Endodermal cell (in vitro differentiated cells): ENCODE results near the gene CTSV. TPM values are rescaled to one million over a fixed set of nuclear protein-coding genes. Genes with fewer than 3 reads are reported as not detected.
"Not testable (repeated sequence)": the region's sequence is repeated elsewhere in the genome, so short reads cannot be mapped to it uniquely, and the experiment has no call there.

Experiments
- DNase-seq: peaks from one replicate; pipeline ENCODE4 v3.0.0-alpha.2; 2017
- H3K27ac ChIP-seq: 2 replicates; pipeline ENCODE4 v1.5.1; 2013; ENCODE audit warnings: mild to moderate bottlenecking, low read depth, low read length, moderate library complexity
- H3K27me3 ChIP-seq: 2 replicates; pipeline ENCODE4 v1.6.1; 2013; ENCODE audit warnings: mild to moderate bottlenecking, low read length, moderate library complexity; ENCODE audit not compliant: insufficient read depth, control insufficient read depth, poor library complexity, severe bottlenecking
- H3K36me3 ChIP-seq: 2 replicates; pipeline ENCODE4 v1.7.0; 2013; ENCODE audit warnings: mild to moderate bottlenecking, low read length, moderate library complexity; ENCODE audit not compliant: control insufficient read depth, insufficient read depth
- H3K4me1 ChIP-seq: one replicate; pipeline ENCODE4 v1.7.0; 2013; ENCODE audit warnings: low read length; ENCODE audit not compliant: control insufficient read depth, insufficient read depth
- H3K4me3 ChIP-seq: 2 replicates; pipeline ENCODE4 v1.5.1; 2013; ENCODE audit warnings: mild to moderate bottlenecking, low read length, moderate library complexity
- H3K9ac ChIP-seq: 2 replicates; pipeline ENCODE4 v1.6.1; 2013; ENCODE audit warnings: mild to moderate bottlenecking, low read length, moderate library complexity; ENCODE audit not compliant: poor library complexity, severe bottlenecking; ENCODE audit errors: extremely low read depth
- H3K9me3 ChIP-seq: 2 replicates; pipeline ENCODE4 v1.6.1; 2013; ENCODE audit warnings: mild to moderate bottlenecking, low read length, moderate library complexity; ENCODE audit not compliant: control insufficient read depth
- H3K27ac Mint-ChIP-seq: 2 replicates; pipeline ENCODE4 v1.8.0; 2020; ENCODE audit warnings: mixed read lengths
- H3K27me3 Mint-ChIP-seq: 2 replicates; pipeline ENCODE4 v1.8.0; 2021; ENCODE audit warnings: mild to moderate bottlenecking, mixed read lengths; ENCODE audit not compliant: insufficient read depth
- H3K36me3 Mint-ChIP-seq: 2 replicates; pipeline ENCODE4 v1.8.0; 2020; ENCODE audit warnings: low read depth, mixed read lengths
- H3K4me1 Mint-ChIP-seq: 2 replicates; pipeline ENCODE4 v1.8.0; 2020; ENCODE audit warnings: mixed read lengths
- H3K4me3 Mint-ChIP-seq: 2 replicates; pipeline ENCODE4 v1.8.0; 2020; ENCODE audit warnings: mild to moderate bottlenecking, moderate library complexity, mixed read lengths
- H3K9me3 Mint-ChIP-seq: 2 replicates; pipeline ENCODE4 v1.8.0; 2020; ENCODE audit warnings: mild to moderate bottlenecking, mixed read lengths
- WGBS, 2 experiments: methylation state at CpG; one replicate each; pipeline versions ENCODE4 v1.1.5 to v1.1.7; 2013; ENCODE audit warnings: missing lambda C conversion rate in 2 of 2, mixed read lengths in 1 of 2; ENCODE audit not compliant: insufficient coverage in 1 of 2, insufficient read length in 1 of 2; 5-methylcytosine and 5-hydroxymethylcytosine counted together
- total RNA-seq, 2 donors: library from RNA; stranded (reverse); fragmentation: NEBNext Ultra II Directional in 1 of 2; extraction: Animal tissue kit (Norgen Biotek cat#: 25700) in 1 of 2; gene quantifications; 2 replicates in 1 of 2; 3 replicates in 1 of 2; pipeline ENCODE4 v1.2.1, GENCODE V29; 2021

The CTSV gene
- total RNA-seq, 2 donors from 2014 or later: 294 to 319 TPM

- not testable (repeated sequence) for H3K9me3 ChIP-seq, DNase-seq, H3K4me3 Mint-ChIP-seq, H3K27me3 Mint-ChIP-seq, H3K27ac Mint-ChIP-seq, H3K27ac ChIP-seq, H3K4me3 ChIP-seq, H3K36me3 Mint-ChIP-seq, H3K9ac ChIP-seq, H3K9me3 Mint-ChIP-seq, H3K27me3 ChIP-seq, H3K36me3 ChIP-seq, H3K4me1 ChIP-seq
- WGBS, 2 experiments: no CpG with 5 or more reads among the region's 2 CpGs
- peaks cover 14% of the 10 kb centered on the region for H3K4me1 Mint-ChIP-seq
Observed at GRCh38 chr9:96992303-96992702, 46.6 kb downstream of the CTSV start.

GRCh38 chr9:96989747-96990318 lies 49.1 kb downstream of the CTSV start:
- not testable (repeated sequence) for H3K9me3 ChIP-seq, H3K27ac ChIP-seq, DNase-seq, H3K4me1 Mint-ChIP-seq, H3K4me3 Mint-ChIP-seq, H3K9me3 Mint-ChIP-seq, H3K36me3 Mint-ChIP-seq, H3K27ac Mint-ChIP-seq, H3K27me3 Mint-ChIP-seq, H3K4me3 ChIP-seq, H3K9ac ChIP-seq, H3K27me3 ChIP-seq, H3K4me1 ChIP-seq, H3K36me3 ChIP-seq
- 90% methylated on average over 1 of the region's 1 CpG; no CpG with 5 or more reads in 1 of the 2 experiments for WGBS, 2 experiments

GRCh38 chr9:96984887-96985286 lies 54.1 kb downstream of the CTSV start:
- H3K27ac Mint-ChIP-seq, H3K4me3 ChIP-seq, H3K27me3 Mint-ChIP-seq, DNase-seq, H3K9ac ChIP-seq, H3K36me3 Mint-ChIP-seq, H3K27ac ChIP-seq, H3K9me3 ChIP-seq, H3K9me3 Mint-ChIP-seq, H3K4me1 Mint-ChIP-seq, H3K4me3 Mint-ChIP-seq, H3K36me3 ChIP-seq, H3K4me1 ChIP-seq, H3K27me3 ChIP-seq: not testable (repeated sequence)
- WGBS, 2 experiments: 97% methylated on average over 2 of the region's 2 CpGs; no CpG with 5 or more reads in 1 of the 2 experiments

- not testable (repeated sequence) for H3K4me3 ChIP-seq, H3K27ac Mint-ChIP-seq, H3K27ac ChIP-seq, H3K36me3 Mint-ChIP-seq, DNase-seq, H3K36me3 ChIP-seq, H3K9me3 ChIP-seq, H3K4me1 ChIP-seq, H3K27me3 Mint-ChIP-seq, H3K9me3 Mint-ChIP-seq, H3K27me3 ChIP-seq, H3K4me3 Mint-ChIP-seq, H3K9ac ChIP-seq, H3K4me1 Mint-ChIP-seq
- 89 to 100% methylated on average over 1 of the region's 3 CpGs for WGBS, 2 experiments
Observed at GRCh38 chr9:96984139-96984538, 54.8 kb downstream of the CTSV start.

GRCh38 chr9:96983496-96984122 lies 55.3 kb downstream of the CTSV start:
- not testable (repeated sequence) for H3K4me1 Mint-ChIP-seq, H3K27me3 Mint-ChIP-seq, H3K4me1 ChIP-seq, H3K9ac ChIP-seq, H3K4me3 ChIP-seq, H3K27me3 ChIP-seq, H3K36me3 ChIP-seq, H3K36me3 Mint-ChIP-seq, H3K9me3 ChIP-seq, H3K27ac Mint-ChIP-seq, H3K4me3 Mint-ChIP-seq, H3K27ac ChIP-seq, H3K9me3 Mint-ChIP-seq, DNase-seq
- WGBS, 2 experiments: 96% methylated on average over 7 of the region's 7 CpGs; no CpG with 5 or more reads in 1 of the 2 experiments

Other genes starting within 250 kb of the CTSV start
- gene ZNF782, start 184.6 kb downstream of the CTSV start, total RNA-seq: 1 to 10 TPM; 7.3 to 9.1 TPM
- not detected for gene NUTM2G, start 110.3 kb downstream of the CTSV start, total RNA-seq